Body of pancreas (tissue), 4 donors: ENCODE measurements around the gene CFAP20.

Source experiments
- CTCF ChIP-seq, 7 experiments: fragments of 450-650 bp in 4 of 7; fragments of 200-600 bp in 3 of 7; sonication (generic) in 3 of 7; IDR thresholded peaks; one replicate each; pipeline ENCODE4 v1.5.1; 2016 to 2019; ENCODE audit warnings: antibody characterized with exemption in 7 of 7
- POLR2A ChIP-seq, 3 donors: fragments of 450-650 bp; IDR thresholded peaks; one replicate each; pipeline ENCODE4 v1.6.1; 2016; ENCODE audit warnings: antibody characterized with exemption in 3 of 3, mild to moderate bottlenecking in 2 of 3

DNA sequence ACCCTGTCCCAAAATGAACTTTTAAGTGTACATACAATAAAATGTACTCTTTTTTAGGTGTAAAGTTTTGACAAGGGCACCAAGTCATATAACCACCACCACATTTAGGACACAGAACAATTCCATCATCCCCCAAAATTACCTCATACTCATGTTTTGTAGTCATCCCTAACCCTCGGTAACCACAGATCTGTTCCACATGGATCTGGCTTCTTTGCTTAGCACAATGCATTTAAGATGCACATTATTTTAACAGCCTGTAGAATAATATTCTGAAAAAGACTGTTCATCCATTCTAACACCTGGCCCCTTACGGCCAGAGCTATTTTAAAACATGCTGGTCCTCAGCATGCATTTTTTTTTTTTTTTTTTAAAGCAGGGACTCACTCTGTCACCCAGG lies 25.2 kb upstream of the CFAP20 start:
- TF ChIP-seq CTCF (IDR thresholded peaks at IDR 0.05), result no peak
- TF ChIP-seq POLR2A (IDR thresholded peaks at IDR 0.05), result no peak
